Measurements from ENCODE around the gene SPINT2.

The SPINT2 gene

GRCh38 chr19:38267761-38268483 lies 3.5 kb downstream of the SPINT2 start:
- H3K4me1 Mint-ChIP-seq (ENCODE audit: low read depth) = peaks cover 82% of the 10 kb centered on the region
- intact Hi-C loops (cut with micrococcal nuclease) = no loop called here

GRCh38 chr19:38268539-38268938 lies 4.2 kb downstream of the SPINT2 start:
- intact Hi-C loops (cut with micrococcal nuclease) = no loop called here
- Mint-ChIP-seq H3K4me1 (ENCODE audit: low read depth) (peaks cover 81% of the 10 kb centered on the region), H3K27me3 (no peaks in the 10 kb centered on the region), H3K27ac (peak overlapping the region; percentile 98), H3K4me3 (peak overlapping the region; percentile 99), H3K9me3 (no peaks in the 10 kb centered on the region), H3K36me3 (ENCODE audit: low read depth) (peaks cover 86% of the 10 kb centered on the region)

More at GRCh38 chr19:38267761-38268483, 3.5 kb downstream of the SPINT2 start:
- H3K4me3 Mint-ChIP-seq = peak overlapping the region; percentile 99
- H3K9me3 Mint-ChIP-seq = no peaks in the 10 kb centered on the region
- H3K27me3 Mint-ChIP-seq = no peaks in the 10 kb centered on the region
- peak overlapping the region; percentile 98 for H3K27ac Mint-ChIP-seq
- peaks cover 82% of the 10 kb centered on the region for H3K36me3 Mint-ChIP-seq (ENCODE audit: low read depth)

- no peaks in the 10 kb centered on the region for H3K9me3 Mint-ChIP-seq
- intact Hi-C loops (cut with micrococcal nuclease) = no loop called here
- peak overlapping the region; percentile 6 for H3K27ac Mint-ChIP-seq
- H3K36me3 Mint-ChIP-seq (ENCODE audit: low read depth) = peaks cover 92% of the 10 kb centered on the region
- peaks cover 92% of the 10 kb centered on the region for H3K4me1 Mint-ChIP-seq (ENCODE audit: low read depth)
- no peak overlapping the region for H3K4me3 Mint-ChIP-seq
- H3K27me3 Mint-ChIP-seq = no peaks in the 10 kb centered on the region
Observed at GRCh38 chr19:38270587-38271167, 6.3 kb downstream of the SPINT2 start.

DNA sequence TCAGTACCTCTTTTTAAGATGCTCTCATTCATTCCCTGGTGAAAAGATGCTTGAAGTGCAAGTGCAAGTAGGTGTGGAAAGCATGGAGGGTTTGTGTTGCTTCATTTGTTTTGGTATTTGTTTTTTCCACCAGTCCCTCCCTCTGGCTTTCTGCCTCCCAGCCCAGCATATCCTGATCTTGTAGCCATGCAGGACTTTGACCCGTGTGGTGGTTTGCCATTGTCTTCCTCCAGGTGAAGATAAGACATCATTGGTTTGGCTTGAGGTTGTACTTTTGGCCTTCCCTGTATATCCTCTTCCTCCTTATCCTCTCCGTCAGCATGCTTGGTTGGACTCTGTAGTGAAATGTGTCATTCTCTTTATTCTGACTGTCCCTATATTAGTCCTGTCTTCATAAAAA lies 9.1 kb downstream of the SPINT2 start:
- peaks cover 86% of the 10 kb centered on the region for H3K4me1 Mint-ChIP-seq (ENCODE audit: low read depth)
- H3K36me3 Mint-ChIP-seq (ENCODE audit: low read depth) = peaks cover 91% of the 10 kb centered on the region
- no peaks in the 10 kb centered on the region for H3K9me3 Mint-ChIP-seq
- no peaks in the 10 kb centered on the region for H3K27me3 Mint-ChIP-seq
- no peak overlapping the region for H3K4me3 Mint-ChIP-seq
- peak overlapping the region; percentile 5 for H3K27ac Mint-ChIP-seq
- intact Hi-C loops (cut with micrococcal nuclease) = no loop called here

DNA sequence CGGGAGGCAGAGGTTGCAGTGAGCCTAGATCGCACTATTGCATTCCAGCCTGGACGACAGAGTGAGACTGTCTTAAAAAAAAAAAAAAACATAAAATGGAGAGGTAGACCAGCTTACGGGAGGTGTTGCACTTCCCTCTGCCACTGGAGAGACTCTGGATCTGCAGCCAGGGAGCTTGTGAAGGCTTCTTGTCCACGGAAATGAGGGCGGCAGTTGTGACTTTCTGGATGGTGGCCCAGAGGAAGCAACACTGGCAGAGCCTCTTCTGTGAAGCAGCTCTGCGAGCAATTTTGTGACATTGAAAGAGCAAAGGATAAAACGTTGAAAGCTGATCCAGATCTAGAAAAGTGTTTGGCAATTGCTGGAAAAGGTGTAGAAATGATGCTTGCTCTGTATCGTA lies 10.4 kb downstream of the SPINT2 start:
- Mint-ChIP-seq H3K9me3 (no peaks in the 10 kb centered on the region), H3K27ac (peak overlapping the region; percentile 18), H3K27me3 (no peaks in the 10 kb centered on the region), H3K4me3 (peak overlapping the region; percentile 10), H3K4me1 (ENCODE audit: low read depth) (peaks cover 82% of the 10 kb centered on the region), H3K36me3 (ENCODE audit: low read depth) (peaks cover 91% of the 10 kb centered on the region)
- intact Hi-C loops (cut with micrococcal nuclease) = no loop called here

DNA sequence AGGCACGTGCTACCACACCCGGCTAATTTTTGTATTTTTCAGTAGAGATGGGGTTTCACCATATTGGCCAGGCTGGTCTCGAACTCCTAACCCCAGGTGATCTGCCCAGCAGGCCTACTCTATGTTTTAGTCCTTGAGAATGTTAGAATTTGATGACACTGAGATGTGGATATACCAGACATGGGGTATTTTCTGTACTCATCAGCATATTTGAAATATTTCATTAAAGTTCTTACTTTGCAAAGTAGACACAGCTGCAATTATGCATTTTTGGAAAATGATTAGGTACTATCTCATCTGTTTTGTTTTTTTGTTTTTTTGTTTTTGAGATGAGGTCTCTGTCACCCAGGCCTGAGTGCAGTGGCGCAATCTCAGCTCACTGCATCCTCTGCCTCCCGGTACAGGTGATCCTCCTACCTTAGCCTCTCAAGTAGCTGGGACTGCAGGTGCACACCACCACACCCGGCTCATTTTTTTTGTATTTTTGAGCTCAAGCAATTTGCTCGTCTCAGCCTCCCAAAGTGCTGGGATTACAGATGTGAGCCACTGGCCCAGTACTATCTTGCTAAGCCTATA lies 12.7 kb downstream of the SPINT2 start:
- H3K36me3 Mint-ChIP-seq (ENCODE audit: low read depth) = peaks cover 91% of the 10 kb centered on the region
- H3K27ac Mint-ChIP-seq = no peak overlapping the region
- no peaks in the 10 kb centered on the region for H3K27me3 Mint-ChIP-seq
- H3K9me3 Mint-ChIP-seq = no peaks in the 10 kb centered on the region
- peaks cover 82% of the 10 kb centered on the region for H3K4me1 Mint-ChIP-seq (ENCODE audit: low read depth)
- intact Hi-C loops (cut with micrococcal nuclease) = no loop called here
- no peak overlapping the region for H3K4me3 Mint-ChIP-seq

- H3K36me3 Mint-ChIP-seq (ENCODE audit: low read depth) = peaks cover 91% of the 10 kb centered on the region
- H3K27me3 Mint-ChIP-seq = no peaks in the 10 kb centered on the region
- H3K4me1 Mint-ChIP-seq (ENCODE audit: low read depth) = peaks cover 82% of the 10 kb centered on the region
- H3K27ac Mint-ChIP-seq = no peak overlapping the region
- intact Hi-C loops (cut with micrococcal nuclease) = no loop called here
- H3K9me3 Mint-ChIP-seq = no peaks in the 10 kb centered on the region
- no peak overlapping the region for H3K4me3 Mint-ChIP-seq
Observed at GRCh38 chr19:38277549-38277948, 13.2 kb downstream of the SPINT2 start.

GRCh38 chr19:38277969-38278680 lies 13.8 kb downstream of the SPINT2 start:
- no peaks in the 10 kb centered on the region for H3K27me3 Mint-ChIP-seq

GRCh38 chr19:38278751-38279150 lies 14.4 kb downstream of the SPINT2 start:
- Mint-ChIP-seq H3K27ac (no peak overlapping the region), H3K4me1 (ENCODE audit: low read depth) (peaks cover 84% of the 10 kb centered on the region), H3K36me3 (ENCODE audit: low read depth) (peaks cover 92% of the 10 kb centered on the region), H3K4me3 (no peak overlapping the region), H3K9me3 (no peaks in the 10 kb centered on the region), H3K27me3 (no peaks in the 10 kb centered on the region)
- intact Hi-C loops (cut with micrococcal nuclease) = no loop called here

More at GRCh38 chr19:38277969-38278680, 13.8 kb downstream of the SPINT2 start:
- peaks cover 92% of the 10 kb centered on the region for H3K36me3 Mint-ChIP-seq (ENCODE audit: low read depth)
- no peaks in the 10 kb centered on the region for H3K9me3 Mint-ChIP-seq
- H3K27ac Mint-ChIP-seq = no peak overlapping the region
- H3K4me1 Mint-ChIP-seq (ENCODE audit: low read depth) = peaks cover 85% of the 10 kb centered on the region
- H3K4me3 Mint-ChIP-seq = no peak overlapping the region
- intact Hi-C loops (cut with micrococcal nuclease) = no loop called here

- Mint-ChIP-seq H3K36me3 (ENCODE audit: low read depth) (peaks cover 94% of the 10 kb centered on the region), H3K4me3 (no peak overlapping the region), H3K27me3 (no peaks in the 10 kb centered on the region), H3K27ac (no peak overlapping the region), H3K9me3 (no peaks in the 10 kb centered on the region), H3K4me1 (ENCODE audit: low read depth) (peaks cover 82% of the 10 kb centered on the region)
- intact Hi-C loops (cut with micrococcal nuclease) = no loop called here
Observed at GRCh38 chr19:38280030-38280921, 15.9 kb downstream of the SPINT2 start.

DNA sequence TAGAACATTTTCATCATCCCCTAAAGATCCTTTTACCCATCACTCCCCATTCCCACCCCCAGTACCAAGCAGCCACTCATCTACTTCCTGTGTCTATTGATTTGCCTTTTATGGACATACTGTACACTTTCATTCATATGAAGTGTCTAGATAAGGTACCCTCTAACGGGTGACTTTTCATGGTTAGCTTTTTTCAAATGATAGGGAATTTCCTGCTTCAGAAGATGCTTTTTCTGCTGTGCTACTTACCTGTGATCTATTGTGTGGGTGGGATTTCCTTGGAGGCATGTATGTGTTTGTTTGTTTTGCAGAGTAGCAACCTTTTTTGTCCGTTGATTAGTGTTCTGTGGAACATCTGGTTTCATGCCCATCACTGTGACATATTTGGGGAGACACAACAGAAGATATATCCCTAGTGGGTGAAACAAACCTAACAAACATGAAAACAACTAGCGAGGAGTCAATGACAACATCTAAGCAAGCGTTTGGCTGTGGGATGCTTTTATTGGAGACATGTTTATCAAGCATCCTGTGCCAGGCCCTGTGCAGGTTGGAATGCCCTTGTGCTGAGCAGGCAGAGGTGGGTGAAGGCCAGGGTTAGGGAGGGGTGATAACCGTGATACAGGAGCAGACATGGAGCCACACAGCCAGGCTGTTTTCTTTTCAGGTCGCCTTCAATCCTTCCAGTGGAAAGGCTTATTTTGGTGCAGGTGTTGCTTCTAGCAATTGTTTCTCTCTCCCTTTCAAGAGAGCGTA lies 17.6 kb downstream of the SPINT2 start:
- H3K4me3 Mint-ChIP-seq = no peak overlapping the region
- peaks cover 92% of the 10 kb centered on the region for H3K4me1 Mint-ChIP-seq (ENCODE audit: low read depth)
- intact Hi-C loops (cut with micrococcal nuclease) = no loop called here
- H3K36me3 Mint-ChIP-seq (ENCODE audit: low read depth) = peaks cover 95% of the 10 kb centered on the region
- peak overlapping the region; percentile 89 for H3K27ac Mint-ChIP-seq
- H3K27me3 Mint-ChIP-seq = no peaks in the 10 kb centered on the region
- H3K9me3 Mint-ChIP-seq = no peaks in the 10 kb centered on the region

GRCh38 chr19:38283271-38283670 lies 18.9 kb downstream of the SPINT2 start:
- peak overlapping the region; percentile 89 for H3K27ac Mint-ChIP-seq
- H3K9me3 Mint-ChIP-seq = no peaks in the 10 kb centered on the region
- no peaks in the 10 kb centered on the region for H3K27me3 Mint-ChIP-seq
- H3K4me1 Mint-ChIP-seq (ENCODE audit: low read depth) = peaks cover 92% of the 10 kb centered on the region
- intact Hi-C loops (cut with micrococcal nuclease) = no loop called here
- peaks cover 97% of the 10 kb centered on the region for H3K36me3 Mint-ChIP-seq (ENCODE audit: low read depth)
- H3K4me3 Mint-ChIP-seq = peak overlapping the region; percentile 20

DNA sequence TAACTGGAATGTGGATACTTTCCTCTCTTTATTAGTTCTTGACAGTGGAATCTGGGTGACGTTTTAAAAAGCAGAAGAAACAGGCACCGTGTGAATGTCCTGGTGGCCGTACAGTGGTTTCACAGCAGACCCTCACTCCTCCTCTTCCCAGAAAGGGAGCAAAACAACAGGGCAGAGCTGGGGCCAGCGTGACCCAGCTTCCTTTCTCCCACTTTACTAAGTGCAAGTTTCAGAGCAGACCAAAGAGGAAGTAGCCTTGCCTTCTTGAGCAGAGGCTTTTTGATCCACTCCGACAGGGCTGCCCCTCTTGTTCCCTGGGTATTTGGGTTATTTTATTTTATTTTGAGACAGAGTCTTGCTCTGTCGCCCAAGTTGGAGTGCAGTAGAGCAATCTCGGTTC lies 20.0 kb downstream of the SPINT2 start:
- Mint-ChIP-seq H3K27ac (peak overlapping the region; percentile 89), H3K4me3 (peak overlapping the region; percentile 51), H3K9me3 (no peaks in the 10 kb centered on the region), H3K36me3 (ENCODE audit: low read depth) (peaks cover 97% of the 10 kb centered on the region), H3K27me3 (no peaks in the 10 kb centered on the region), H3K4me1 (ENCODE audit: low read depth) (peaks cover 89% of the 10 kb centered on the region)
- intact Hi-C loops (cut with micrococcal nuclease) = loop anchor here (2.0 kb wide), 1 partner anchor 36 kb away; no protein-coding TSS in a partner anchor
